ENCODE results near the gene STX10.
"Not testable (repeated sequence)": the region's sequence is repeated elsewhere in the genome, so short reads cannot be mapped to it uniquely, and the experiment has no call there.

Gene STX10, protein sequence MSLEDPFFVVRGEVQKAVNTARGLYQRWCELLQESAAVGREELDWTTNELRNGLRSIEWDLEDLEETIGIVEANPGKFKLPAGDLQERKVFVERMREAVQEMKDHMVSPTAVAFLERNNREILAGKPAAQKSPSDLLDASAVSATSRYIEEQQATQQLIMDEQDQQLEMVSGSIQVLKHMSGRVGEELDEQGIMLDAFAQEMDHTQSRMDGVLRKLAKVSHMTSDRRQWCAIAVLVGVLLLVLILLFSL

DNA sequence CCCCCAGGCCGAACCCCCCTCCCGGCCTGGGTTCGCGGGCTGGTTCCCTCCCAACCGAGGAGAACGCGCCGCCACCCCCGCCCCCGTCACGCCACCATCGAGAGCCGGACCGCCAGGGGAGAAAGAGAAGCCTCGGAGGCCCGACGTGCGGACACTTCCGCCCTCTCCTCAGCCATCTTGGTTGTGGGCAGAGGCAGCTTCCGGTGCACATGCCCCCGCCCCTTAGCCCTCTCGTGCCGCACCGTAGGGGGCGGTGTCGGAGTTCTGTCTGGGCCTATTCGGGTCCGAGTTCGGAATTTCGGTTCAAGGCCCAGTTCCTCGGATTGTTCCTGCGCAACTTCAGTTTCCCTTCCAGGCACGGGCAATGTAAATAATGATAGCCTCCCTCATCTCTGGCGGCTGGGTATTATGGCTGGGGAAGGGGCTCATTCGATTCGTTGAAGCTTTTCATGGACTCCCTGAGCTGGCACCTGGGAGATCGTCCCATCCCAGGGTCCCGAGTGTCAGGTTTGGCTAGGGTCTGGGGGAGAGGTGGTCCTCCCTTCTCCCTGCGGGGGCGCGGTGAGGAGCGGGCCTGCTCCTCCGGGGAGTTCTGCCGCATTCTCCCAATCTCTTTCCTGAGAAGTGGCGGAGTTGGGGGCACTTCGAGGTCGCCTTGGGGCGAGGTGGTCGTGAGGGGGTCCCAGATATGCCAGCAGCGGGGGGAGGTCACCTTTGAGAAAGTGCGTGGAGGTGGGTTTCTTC lies at the start of gene STX10, which contains the start of gene IER2:
Gene STX10, minus strand, starts transcription at position 189 of the 744 bp plus-strand sequence. CDS start 202 bp downstream, outside the sequence.
Gene IER2, plus strand, starts transcription at position 225 of the 744 bp plus-strand sequence. CDS start 2,776 bp downstream, outside the sequence.
- Histone ChIP-seq H3K4me1 (ENCODE audit: insufficient read depth, low read length) (no peaks in the 10 kb centered on the region), H3K36me3 (ENCODE audit: insufficient read depth, low read depth, low read length) (peaks cover 7% of the 10 kb centered on the region; the same call in 1 of the 2 replicates), H3K9me3 (ENCODE audit: insufficient read depth, low read depth, low read length) (no peaks in the 10 kb centered on the region), H3K27ac (ENCODE audit: low read length) (peak within 1 kb of the TSS; percentile 87), H3K9ac (ENCODE audit: low read depth, low read length) (peak within 1 kb of the TSS; percentile 97), H3K4me3 (ENCODE audit: low read length) (peak within 1 kb of the TSS; percentile 98), H3K27me3 (ENCODE audit: insufficient read depth, low read length) (no peaks in the 10 kb centered on the region)

DNA sequence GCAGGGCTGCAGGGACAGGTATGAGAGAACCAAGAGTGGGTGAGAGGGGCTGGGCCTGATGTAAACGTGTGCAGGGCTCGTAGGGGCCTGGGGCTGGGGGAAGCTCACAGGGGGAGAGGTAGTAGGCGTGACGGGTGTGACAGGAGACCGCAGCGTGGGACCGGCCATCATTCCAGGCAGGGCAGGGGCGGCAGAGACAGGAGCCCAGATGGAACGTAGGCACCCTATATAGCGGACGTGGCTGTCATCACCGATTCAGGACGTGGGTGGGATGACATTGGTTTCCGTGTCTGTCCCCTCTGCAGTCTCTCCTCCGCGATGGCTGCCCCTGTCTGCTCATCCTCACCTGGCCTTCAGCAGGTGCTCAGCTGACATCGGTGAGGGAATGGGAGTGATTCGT lies 48.5 kb upstream of the STX10 start:
- H3K27ac ChIP-seq (ENCODE audit: low read length): no peak overlapping the region
- no peaks in the 10 kb centered on the region for H3K27me3 ChIP-seq (ENCODE audit: insufficient read depth, low read length)
- H3K9me3 ChIP-seq (ENCODE audit: insufficient read depth, low read depth, low read length): no peaks in the 10 kb centered on the region
- H3K4me1 ChIP-seq (ENCODE audit: insufficient read depth, low read length): no peaks in the 10 kb centered on the region
- no peak overlapping the region for H3K9ac ChIP-seq (ENCODE audit: low read depth, low read length)
- no peak overlapping the region for H3K4me3 ChIP-seq (ENCODE audit: low read length)
- H3K36me3 ChIP-seq (ENCODE audit: insufficient read depth, low read depth, low read length): no peaks in the 10 kb centered on the region

DNA sequence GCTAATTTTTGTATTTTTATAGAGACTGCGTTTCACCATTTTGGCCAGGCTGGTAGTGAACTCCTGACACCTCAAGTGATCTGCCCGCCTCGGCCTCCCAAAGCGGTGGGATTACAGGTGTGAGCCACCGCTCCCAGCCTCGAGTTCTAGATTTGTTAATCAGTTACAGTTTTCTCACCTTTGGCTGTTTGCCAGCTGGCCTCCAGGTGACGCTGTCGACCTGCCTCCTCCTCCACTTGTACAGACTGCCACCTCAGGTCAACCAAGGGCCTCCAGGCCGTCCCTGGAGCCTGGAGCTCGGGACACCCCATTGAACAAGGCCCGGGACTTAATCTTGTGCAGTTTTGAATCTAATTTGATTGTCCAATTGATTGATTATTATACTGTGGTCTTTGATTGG lies 45.5 kb upstream of the STX10 start:
- no peaks in the 10 kb centered on the region for H3K4me1 ChIP-seq (ENCODE audit: insufficient read depth, low read length)
- no peak overlapping the region for H3K27ac ChIP-seq (ENCODE audit: low read length)
- no peak overlapping the region for H3K4me3 ChIP-seq (ENCODE audit: low read length)

DNA sequence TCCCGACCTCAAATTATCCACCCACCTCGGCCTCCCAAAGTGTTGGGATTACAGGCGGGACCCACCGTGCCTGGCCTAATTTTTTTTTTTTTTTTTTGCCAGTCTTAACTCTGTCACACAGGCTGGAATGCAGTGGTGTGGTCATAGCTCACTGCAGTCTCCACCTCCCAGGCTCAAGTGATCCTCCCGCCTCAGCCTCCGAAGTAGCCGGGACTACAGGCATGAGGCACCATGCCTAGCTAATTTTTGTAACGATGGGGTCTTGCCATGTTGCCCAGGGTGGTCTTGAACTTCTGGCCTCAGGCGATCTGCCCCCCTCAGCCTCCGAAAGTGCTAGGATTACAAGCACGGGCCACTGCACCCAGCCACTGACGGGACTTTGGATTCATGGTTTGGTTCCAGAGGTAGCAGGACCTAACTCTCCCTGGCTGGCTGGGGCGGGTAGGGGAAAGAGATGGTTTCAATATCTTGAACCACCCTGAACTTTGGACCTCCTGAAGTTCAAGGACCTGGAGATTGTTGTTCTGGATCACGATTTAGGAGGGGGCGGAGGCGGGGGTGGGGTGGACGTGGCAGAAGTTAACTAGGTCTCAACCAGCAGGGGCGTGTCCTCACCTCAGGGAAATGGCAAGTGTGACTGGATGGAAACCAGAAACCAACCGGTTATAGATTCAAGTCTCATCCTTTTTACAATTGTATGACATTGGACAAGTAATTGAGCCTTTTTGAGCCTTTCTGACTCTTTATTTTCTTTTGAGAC lies 40.8 kb upstream of the STX10 start:
- no peaks in the 10 kb centered on the region; the same call in 1 of the 2 replicates for H3K4me1 ChIP-seq (ENCODE audit: insufficient read depth, low read length)
- H3K9ac ChIP-seq (ENCODE audit: low read depth, low read length): no peak overlapping the region

More for the DNA sequence above, 45.5 kb upstream of the STX10 start:
- Histone ChIP-seq H3K27me3 (ENCODE audit: insufficient read depth, low read length) (no peaks in the 10 kb centered on the region), H3K9ac (ENCODE audit: low read depth, low read length) (no peak overlapping the region), H3K9me3 (ENCODE audit: insufficient read depth, low read depth, low read length) (no peaks in the 10 kb centered on the region), H3K36me3 (ENCODE audit: insufficient read depth, low read depth, low read length) (no peaks in the 10 kb centered on the region)

DNA sequence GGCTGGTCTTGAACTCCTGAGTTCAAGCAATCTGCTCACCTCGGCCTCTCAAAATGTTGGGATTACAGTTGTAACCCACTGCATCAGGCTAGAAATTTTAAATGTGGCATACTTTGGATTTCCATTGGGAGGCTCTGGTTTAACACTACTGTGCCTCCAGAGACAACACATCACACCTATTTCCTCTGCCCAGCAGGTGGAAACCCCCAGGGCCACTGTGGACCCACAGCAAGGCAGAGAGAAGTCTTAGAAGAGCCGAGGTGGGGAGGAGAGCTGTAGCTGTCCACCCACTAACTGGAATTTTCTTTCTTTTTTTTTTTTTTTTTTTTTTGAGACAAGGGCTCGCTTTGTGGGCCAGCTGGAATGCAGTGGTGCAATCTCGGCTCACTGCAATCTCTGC lies 39.4 kb upstream of the STX10 start:
- H3K4me3 ChIP-seq (ENCODE audit: low read length): no peak overlapping the region
- no peaks in the 10 kb centered on the region; the same call in 1 of the 2 replicates for H3K4me1 ChIP-seq (ENCODE audit: insufficient read depth, low read length)
- no peaks in the 10 kb centered on the region for H3K9me3 ChIP-seq (ENCODE audit: insufficient read depth, low read depth, low read length)
- H3K27ac ChIP-seq (ENCODE audit: low read length): no peak overlapping the region
- no peaks in the 10 kb centered on the region for H3K36me3 ChIP-seq (ENCODE audit: insufficient read depth, low read depth, low read length)
- H3K27me3 ChIP-seq (ENCODE audit: insufficient read depth, low read length): no peaks in the 10 kb centered on the region
- H3K9ac ChIP-seq (ENCODE audit: low read depth, low read length): no peak overlapping the region

More for the DNA sequence above, 40.8 kb upstream of the STX10 start:
- Histone ChIP-seq H3K4me3 (ENCODE audit: low read length) (no peak overlapping the region), H3K36me3 (ENCODE audit: insufficient read depth, low read depth, low read length) (no peaks in the 10 kb centered on the region), H3K27me3 (ENCODE audit: insufficient read depth, low read length) (no peaks in the 10 kb centered on the region), H3K27ac (ENCODE audit: low read length) (no peak overlapping the region), H3K9me3 (ENCODE audit: insufficient read depth, low read depth, low read length) (no peaks in the 10 kb centered on the region)

DNA sequence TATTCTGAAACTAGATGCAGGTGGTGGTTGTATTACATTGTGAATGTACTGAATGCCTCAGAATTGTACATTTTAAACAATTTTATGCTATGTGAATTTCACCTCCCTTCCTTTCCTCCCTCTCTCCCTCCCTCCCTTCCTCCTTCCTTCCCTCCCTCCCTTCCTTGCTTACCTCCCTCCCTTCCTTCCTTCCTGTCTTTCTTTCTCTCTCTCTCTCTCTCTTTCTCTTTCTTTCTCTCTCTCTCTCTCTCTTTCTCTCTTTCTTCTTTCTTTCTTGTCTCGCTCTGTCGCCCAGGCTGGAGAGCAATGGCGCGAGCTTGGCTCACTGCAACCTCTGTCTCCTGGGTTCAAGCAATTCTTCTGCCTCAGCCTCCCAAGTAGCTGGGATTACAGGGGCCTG lies 37.2 kb upstream of the STX10 start:
- Histone ChIP-seq H3K9ac (ENCODE audit: low read depth, low read length) (no peak overlapping the region), H3K4me1 (ENCODE audit: insufficient read depth, low read length) (no peaks in the 10 kb centered on the region; the same call in 1 of the 2 replicates), H3K27ac (ENCODE audit: low read length) (no peak overlapping the region), H3K9me3 (ENCODE audit: insufficient read depth, low read depth, low read length) (no peaks in the 10 kb centered on the region), H3K4me3 (ENCODE audit: low read length) (no peak overlapping the region), H3K36me3 (ENCODE audit: insufficient read depth, low read depth, low read length) (no peaks in the 10 kb centered on the region), H3K27me3 (ENCODE audit: insufficient read depth, low read length) (no peaks in the 10 kb centered on the region)

DNA sequence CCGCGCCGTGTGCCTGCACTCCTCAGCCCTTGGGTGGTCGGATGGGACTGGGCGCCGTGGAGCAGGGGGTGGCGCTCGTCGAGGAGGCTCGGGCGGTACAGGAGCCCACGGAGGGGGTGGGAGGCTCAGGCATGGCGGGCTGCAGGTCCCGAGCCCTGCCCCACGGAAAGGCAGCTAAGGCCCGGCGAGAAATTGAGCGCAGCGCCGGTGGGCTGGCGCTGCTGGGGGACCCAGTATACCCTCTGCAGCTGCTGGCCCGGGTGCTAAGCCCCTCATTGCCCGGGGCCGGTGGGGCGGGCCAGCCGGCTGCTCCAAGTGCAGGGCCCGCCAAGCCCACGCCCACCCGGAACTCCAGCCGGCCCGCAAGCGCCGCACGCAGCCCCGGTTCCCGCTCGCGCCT lies 36.5 kb upstream of the STX10 start:
- not testable (repeated sequence) for H3K9ac ChIP-seq (ENCODE audit: low read depth, low read length); H3K4me1 ChIP-seq (ENCODE audit: insufficient read depth, low read length); H3K4me3 ChIP-seq (ENCODE audit: low read length); H3K27ac ChIP-seq (ENCODE audit: low read length); H3K9me3 ChIP-seq (ENCODE audit: insufficient read depth, low read depth, low read length); H3K36me3 ChIP-seq (ENCODE audit: insufficient read depth, low read depth, low read length); H3K27me3 ChIP-seq (ENCODE audit: insufficient read depth, low read length)

DNA sequence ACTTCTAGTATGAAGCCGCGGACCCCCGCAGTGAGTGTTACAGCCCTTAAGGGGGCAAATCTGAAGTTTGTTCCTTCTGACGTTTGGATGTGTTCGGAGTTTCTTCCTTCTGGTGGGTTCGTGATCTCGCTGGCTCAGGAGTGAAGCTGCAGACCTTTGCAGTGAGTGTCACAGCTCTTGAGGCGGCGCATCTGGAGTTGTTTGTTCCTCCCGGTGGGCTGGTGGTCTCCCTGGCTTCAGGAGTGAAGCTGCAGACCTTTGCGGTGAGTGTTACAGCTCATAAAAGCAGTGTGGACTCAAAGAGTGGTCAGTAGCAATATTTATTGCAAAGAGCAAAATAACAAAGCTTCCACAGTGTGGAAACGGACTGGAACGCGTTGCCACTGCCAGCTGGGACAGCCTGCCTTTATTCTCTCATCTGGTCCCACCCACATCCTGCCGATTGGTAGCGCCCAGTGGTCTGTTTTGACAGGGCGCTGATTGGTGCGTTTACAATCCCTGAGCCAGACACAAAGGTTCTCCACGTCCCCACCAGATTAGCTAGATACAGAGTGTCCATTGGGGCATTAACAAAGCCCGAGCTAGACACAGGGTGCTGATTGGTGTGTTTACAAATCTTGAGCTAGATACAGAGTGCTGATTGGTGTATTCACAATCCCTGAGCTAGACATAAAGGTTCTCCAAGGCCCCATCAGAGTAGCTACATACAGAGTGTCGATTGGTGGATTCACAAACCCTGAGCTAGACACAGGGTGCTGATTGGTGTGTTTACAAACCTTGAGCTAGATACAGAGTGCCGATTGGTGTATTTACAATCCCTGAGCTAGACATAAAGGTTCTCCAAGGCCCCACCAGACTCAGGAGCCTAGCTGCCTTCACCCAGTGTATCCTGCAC lies 35.8 kb upstream of the STX10 start:
- H3K4me1 ChIP-seq (ENCODE audit: insufficient read depth, low read length); H3K9ac ChIP-seq (ENCODE audit: low read depth, low read length); H3K4me3 ChIP-seq (ENCODE audit: low read length); H3K9me3 ChIP-seq (ENCODE audit: insufficient read depth, low read depth, low read length); H3K36me3 ChIP-seq (ENCODE audit: insufficient read depth, low read depth, low read length); H3K27me3 ChIP-seq (ENCODE audit: insufficient read depth, low read length); H3K27ac ChIP-seq (ENCODE audit: low read length): not testable (repeated sequence)

DNA sequence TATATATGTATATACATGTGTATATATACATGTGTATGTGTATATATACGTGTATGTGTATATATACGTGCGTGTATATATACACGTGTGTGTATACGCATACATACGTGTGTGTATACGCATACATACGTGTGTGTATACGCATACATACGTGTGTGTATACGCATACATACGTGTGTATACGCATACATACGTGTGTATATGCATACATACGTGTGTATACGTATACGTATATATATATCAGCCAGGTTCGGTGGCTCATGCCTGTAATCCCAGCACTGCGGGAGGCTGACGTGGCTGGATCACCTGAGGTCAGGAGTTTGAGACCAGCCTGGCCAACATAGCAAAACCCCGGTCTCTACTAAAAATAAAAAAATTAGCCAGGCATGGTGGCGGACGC lies 34.8 kb upstream of the STX10 start:
- not testable (repeated sequence) for H3K27ac ChIP-seq (ENCODE audit: low read length); H3K9ac ChIP-seq (ENCODE audit: low read depth, low read length); H3K4me1 ChIP-seq (ENCODE audit: insufficient read depth, low read length); H3K36me3 ChIP-seq (ENCODE audit: insufficient read depth, low read depth, low read length); H3K9me3 ChIP-seq (ENCODE audit: insufficient read depth, low read depth, low read length); H3K4me3 ChIP-seq (ENCODE audit: low read length); H3K27me3 ChIP-seq (ENCODE audit: insufficient read depth, low read length)

DNA sequence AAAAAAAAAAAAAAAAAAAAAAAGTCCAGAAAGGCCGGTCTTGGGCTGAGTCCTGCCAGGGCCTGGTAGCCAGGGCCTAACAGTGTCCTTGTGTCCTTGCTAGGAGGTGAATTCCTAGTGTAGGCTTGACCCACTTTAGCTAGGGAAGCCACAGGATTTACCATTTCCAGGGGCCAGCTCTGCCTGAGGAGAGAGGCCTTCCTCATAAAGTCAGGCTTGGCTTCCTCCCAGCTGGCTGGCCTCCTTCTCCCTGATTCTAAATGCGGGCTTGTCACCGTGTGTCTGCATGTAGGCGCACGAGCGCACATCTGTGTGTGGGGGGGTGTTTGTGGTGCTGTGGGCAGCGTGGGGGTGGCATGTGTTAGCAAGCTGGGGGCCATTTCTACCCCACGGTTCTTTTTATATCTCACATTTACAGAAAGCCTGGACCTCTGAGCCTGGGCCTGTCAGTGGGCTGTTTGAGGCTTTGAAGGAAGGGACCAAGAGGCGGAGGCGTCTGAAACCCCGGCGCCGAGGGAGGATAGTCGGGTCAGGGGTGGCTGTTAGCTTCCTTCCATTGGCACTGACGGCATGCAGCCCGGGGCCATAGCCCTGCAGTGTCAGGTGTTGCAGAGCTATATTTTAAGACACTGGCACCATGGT lies 31.7 kb upstream of the STX10 start:
- H3K27ac ChIP-seq (ENCODE audit: low read length): no peak overlapping the region
- no peaks in the 10 kb centered on the region for H3K4me1 ChIP-seq (ENCODE audit: insufficient read depth, low read length)
- no peaks in the 10 kb centered on the region for H3K27me3 ChIP-seq (ENCODE audit: insufficient read depth, low read length)
- no peaks in the 10 kb centered on the region for H3K9me3 ChIP-seq (ENCODE audit: insufficient read depth, low read depth, low read length)
- no peak overlapping the region for H3K4me3 ChIP-seq (ENCODE audit: low read length)
- H3K36me3 ChIP-seq (ENCODE audit: insufficient read depth, low read depth, low read length): no peaks in the 10 kb centered on the region
- no peak overlapping the region for H3K9ac ChIP-seq (ENCODE audit: low read depth, low read length)

DNA sequence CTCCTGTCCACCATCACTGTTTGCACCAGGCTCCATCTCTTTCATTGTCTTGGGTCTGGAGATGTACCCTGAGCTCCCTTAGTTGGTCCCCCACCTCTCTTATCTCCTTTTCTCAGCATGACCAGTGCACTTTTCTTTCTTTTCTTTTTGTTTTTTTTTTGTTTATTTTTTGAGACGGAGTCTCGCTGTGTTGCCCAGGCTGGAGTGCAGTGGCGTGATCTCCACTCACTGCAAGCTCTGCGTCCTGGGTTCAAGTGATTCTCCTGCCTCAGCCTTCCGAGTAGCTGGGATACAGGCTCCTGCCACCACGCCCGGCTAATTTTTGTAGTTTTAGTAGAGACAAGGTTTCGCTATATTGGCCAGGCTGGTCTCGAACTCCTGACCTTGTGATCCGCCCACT lies 28.1 kb upstream of the STX10 start:
- H3K27ac ChIP-seq (ENCODE audit: low read length); H3K36me3 ChIP-seq (ENCODE audit: insufficient read depth, low read depth, low read length); H3K9me3 ChIP-seq (ENCODE audit: insufficient read depth, low read depth, low read length); H3K4me3 ChIP-seq (ENCODE audit: low read length); H3K9ac ChIP-seq (ENCODE audit: low read depth, low read length); H3K4me1 ChIP-seq (ENCODE audit: insufficient read depth, low read length); H3K27me3 ChIP-seq (ENCODE audit: insufficient read depth, low read length): not testable (repeated sequence)
